Adrenal gland (tissue), 12 donors: ENCODE measurements around the gene ETV6. TPM values are rescaled to one million over a fixed set of nuclear protein-coding genes. Genes with fewer than 3 reads are reported as not detected.

Source experiments
- DNase-seq, 7 donors: peaks; one replicate each; pipeline ENCODE4 v3.0.0-alpha.2; 2019 to 2020
- H3K27ac ChIP-seq, 5 donors: fragments of 200-600 bp; sonication (generic) in 4 of 5; 1 replicate in 3 of 5; 2 replicates in 2 of 5; pipeline versions ENCODE4 v1.5.1 to v1.8.0; 2016 to 2020; ENCODE audit warnings: mild to moderate bottlenecking in 1 of 5
- H3K27me3 ChIP-seq: fragments of 200-600 bp; 2 replicates; pipeline ENCODE4 v1.8.0; 2021
- H3K36me3 ChIP-seq, 2 donors: fragments of 200-600 bp; replicated peaks in 1 of 2; 1 replicate in 1 of 2; 2 replicates in 1 of 2; pipeline versions ENCODE4 v1.5.1 to v1.8.0; 2018 to 2022
- H3K4me1 ChIP-seq, 2 donors: fragments of 200-600 bp; replicated peaks in 1 of 2; 1 replicate in 1 of 2; 2 replicates in 1 of 2; pipeline versions ENCODE4 v1.5.1 to v1.8.0; 2018 to 2021
- H3K4me3 ChIP-seq, 4 donors: fragments of 200-600 bp; sonication (generic) in 3 of 4; one replicate each; pipeline ENCODE4 v1.5.1; 2016 to 2018
- H3K9me3 ChIP-seq, 3 donors: fragments of 200-600 bp; sonication (generic) in 1 of 3; replicated peaks in 1 of 3; 1 replicate in 2 of 3; 2 replicates in 1 of 3; pipeline versions ENCODE4 v1.5.1 to v1.8.0; 2016 to 2021
- POLR2A ChIP-seq, 2 donors: fragments of 450-650 bp; IDR thresholded peaks; one replicate each; pipeline ENCODE4 v1.6.1; 2017; ENCODE audit warnings: antibody characterized with exemption in 2 of 2, mild to moderate bottlenecking in 2 of 2, moderate library complexity in 1 of 2
- WGBS, 4 donors: extraction: QIAGEN DNeasy Blood & Tissue Kit in 2 of 4; methylation state at CpG; one replicate each; pipeline versions ENCODE4 v1.1.5 to v1.1.7; 2013 to 2017; 5-methylcytosine and 5-hydroxymethylcytosine counted together
- intact Hi-C, 2 donors: fragments of 100-400 bp; cut with DNase I; formaldehyde crosslinking; loops; one replicate each; pipeline versions ENCODE4 v1.14.1 to v1.15.0; 2022 to 2023
- polyA plus RNA-seq, 3 donors: library from polyadenylated mRNA; stranded (reverse); fragments of 200-250 nt in 2 of 3; fragments of 350-450 nt in 1 of 3; fragmentation: Illumina TruSeq in 1 of 3; extraction: RNeasy Lipid Tissue Mini Kit (QIAGEN cat#74804) in 1 of 3; gene quantifications; one replicate each; pipeline ENCODE4 v1.2.3, GENCODE V29; 2013 to 2014
- total RNA-seq, 9 donors: library from RNA; depleted of rRNA in 4 of 9; stranded (reverse); fragments of >200 nt in 4 of 9; fragments of 120-200 nt in 1 of 9; fragmentation: NEBNext Ultra II Directional in 1 of 9; extraction: Animal tissue kit (Norgen Biotek cat#: 25700) in 1 of 9; gene quantifications; one replicate each; pipeline versions ENCODE4 v1.1.0 to v1.2.4, GENCODE V29; 2013 to 2023
- TF ChIP-seq, protein P1 (sequence below), 6 experiments: fragments of 450-650 bp in 4 of 6; fragments of 200-600 bp in 2 of 6; sonication (generic) in 1 of 6; IDR thresholded peaks; 1 replicate in 5 of 6; 2 replicates in 1 of 6; pipeline versions ENCODE4 v1.5.1 to v1.8.0; 2016 to 2021; ENCODE audit warnings: antibody characterized with exemption in 6 of 6, mild to moderate bottlenecking in 2 of 6, moderate library complexity in 1 of 6
- donor health status: healthy with polysubstance abuse.
- donor health status: Bipolar disorder and iron deficiency.
- donor health status: DM: yes; HTN: yes; CAD: no.
- donor health status: DM: no; HTN: no; CAD: no.
- donor health status: DM: no; HTN: no; CAD: no.
- donor health status: DM: yes; HTN: yes; CAD: no.

The ETV6 gene
- total and polyA plus RNA-seq, 12 donors, result 9.6 to 46.6 (median 19.5) TPM

- H3K27ac ChIP-seq, result no peak overlapping the region
- intact Hi-C loops, result no loop called here
- H3K27me3 ChIP-seq, result no peaks in the 10 kb centered on the region
- peaks cover 13 to 64% of the 10 kb centered on the region in 2 donors for H3K4me1 ChIP-seq
- DNase-seq, result no peak
- no peak overlapping the region for H3K4me3 ChIP-seq
- TF ChIP-seq, protein P1, sequence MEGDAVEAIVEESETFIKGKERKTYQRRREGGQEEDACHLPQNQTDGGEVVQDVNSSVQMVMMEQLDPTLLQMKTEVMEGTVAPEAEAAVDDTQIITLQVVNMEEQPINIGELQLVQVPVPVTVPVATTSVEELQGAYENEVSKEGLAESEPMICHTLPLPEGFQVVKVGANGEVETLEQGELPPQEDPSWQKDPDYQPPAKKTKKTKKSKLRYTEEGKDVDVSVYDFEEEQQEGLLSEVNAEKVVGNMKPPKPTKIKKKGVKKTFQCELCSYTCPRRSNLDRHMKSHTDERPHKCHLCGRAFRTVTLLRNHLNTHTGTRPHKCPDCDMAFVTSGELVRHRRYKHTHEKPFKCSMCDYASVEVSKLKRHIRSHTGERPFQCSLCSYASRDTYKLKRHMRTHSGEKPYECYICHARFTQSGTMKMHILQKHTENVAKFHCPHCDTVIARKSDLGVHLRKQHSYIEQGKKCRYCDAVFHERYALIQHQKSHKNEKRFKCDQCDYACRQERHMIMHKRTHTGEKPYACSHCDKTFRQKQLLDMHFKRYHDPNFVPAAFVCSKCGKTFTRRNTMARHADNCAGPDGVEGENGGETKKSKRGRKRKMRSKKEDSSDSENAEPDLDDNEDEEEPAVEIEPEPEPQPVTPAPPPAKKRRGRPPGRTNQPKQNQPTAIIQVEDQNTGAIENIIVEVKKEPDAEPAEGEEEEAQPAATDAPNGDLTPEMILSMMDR (IDR thresholded peaks at IDR 0.05), result no peak
- TF ChIP-seq POLR2A (IDR thresholded peaks at IDR 0.05), result no peak
- H3K36me3 ChIP-seq, result no peaks in the 10 kb centered on the region
- 89 to 93% (median 90%) methylated on average over 12 of the region's 12 CpGs for WGBS, 4 donors
- H3K9me3 ChIP-seq, result no peaks in the 10 kb centered on the region
Measured at GRCh38 chr12:11727133-11727664, 77.7 kb downstream of the ETV6 start.

- no peak for DNase-seq
- Histone ChIP-seq H3K36me3 (no peaks in the 10 kb centered on the region), H3K4me3 (no peak overlapping the region), H3K9me3 (no peaks in the 10 kb centered on the region), H3K4me1 (peaks cover 13 to 56% of the 10 kb centered on the region in 2 donors), H3K27me3 (no peaks in the 10 kb centered on the region), H3K27ac (no peak overlapping the region)
- intact Hi-C loops, result no loop called here
- TF ChIP-seq, protein P1 (IDR thresholded peaks at IDR 0.05), result no peak
- TF ChIP-seq POLR2A (IDR thresholded peaks at IDR 0.05), result no peak
- 87 to 90% (median 88%) methylated on average over 9 to 10 of the region's 10 CpGs for WGBS, 4 donors
Measured at GRCh38 chr12:11728154-11728755, 78.8 kb downstream of the ETV6 start.

DNA sequence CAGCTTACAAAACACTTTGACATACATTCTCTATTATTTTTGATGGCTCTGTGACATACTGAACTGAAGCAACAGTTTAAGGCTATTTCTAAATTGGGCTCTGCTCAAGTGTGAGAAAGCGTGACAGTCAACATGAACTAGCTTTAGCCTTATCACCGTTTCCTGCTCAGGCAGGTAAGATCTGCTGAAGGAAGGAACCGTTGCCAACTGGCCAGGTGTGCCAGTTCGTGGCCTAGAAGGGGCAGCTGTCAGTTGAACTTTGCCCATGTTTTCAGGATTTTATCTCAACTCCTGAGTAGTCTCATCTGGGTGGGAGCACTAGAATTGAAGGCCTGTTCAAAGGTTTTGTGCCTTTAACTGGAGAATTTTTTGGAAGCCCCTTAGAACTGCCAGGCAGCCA, 79.5 kb downstream of the ETV6 start:
- peaks cover 13 to 50% of the 10 kb centered on the region in 2 donors for H3K4me1 ChIP-seq
- intact Hi-C loops, result no loop called here

GRCh38 chr12:11729439-11730150, 80.1 kb downstream of the ETV6 start:
- H3K36me3 ChIP-seq, result no peaks in the 10 kb centered on the region
- TF ChIP-seq, protein P1 (IDR thresholded peaks at IDR 0.05), result no peak
- TF ChIP-seq POLR2A (IDR thresholded peaks at IDR 0.05), result no peak
- no peak for DNase-seq
- no peaks in the 10 kb centered on the region for H3K9me3 ChIP-seq
- no peak overlapping the region for H3K4me3 ChIP-seq
- WGBS, 4 donors, result 70 to 73% (median 71%) methylated on average over 7 of the region's 7 CpGs
- H3K4me1 ChIP-seq, result peaks cover 13 to 44% of the 10 kb centered on the region in 2 donors
- intact Hi-C loops, result no loop called here
- H3K27me3 ChIP-seq, result no peaks in the 10 kb centered on the region
- peak overlapping the region in 3 of 5 donors; percentile 32 to 54 (median 38) for H3K27ac ChIP-seq

More for the DNA sequence above, 79.5 kb downstream of the ETV6 start:
- H3K4me3 ChIP-seq, result no peak overlapping the region
- no peaks in the 10 kb centered on the region for H3K27me3 ChIP-seq
- WGBS, 4 donors, result 60 to 78% (median 64%) methylated on average over 4 of the region's 4 CpGs
- no peaks in the 10 kb centered on the region for H3K36me3 ChIP-seq
- TF ChIP-seq POLR2A (IDR thresholded peaks at IDR 0.05), result no peak
- TF ChIP-seq, protein P1 (IDR thresholded peaks at IDR 0.05), result no peak
- DNase-seq, result no peak
- no peaks in the 10 kb centered on the region for H3K9me3 ChIP-seq
- peak overlapping the region in 3 of 5 donors; percentile 32 to 54 (median 38) for H3K27ac ChIP-seq
